ENCODE results near the gene LAD1.

LAD1 gene

GRCh38 chr1:201429736-201430501, 30.8 kb upstream of the LAD1 start:
- no peak overlapping the region for H3K27ac ChIP-seq (ENCODE audit: low read depth, low read length)
- H3K9me3 ChIP-seq (ENCODE audit: insufficient read depth, low read depth, low read length): no peaks in the 10 kb centered on the region
- H3K27me3 ChIP-seq (ENCODE audit: insufficient read depth, low read length): no peaks in the 10 kb centered on the region
- H3K9ac ChIP-seq (ENCODE audit: low read depth, low read length): no peak overlapping the region
- no peaks in the 10 kb centered on the region for H3K4me1 ChIP-seq (ENCODE audit: insufficient read depth, low read length)
- H3K36me3 ChIP-seq (ENCODE audit: insufficient read depth, low read length): no peaks in the 10 kb centered on the region
- no peak overlapping the region for H3K4me3 ChIP-seq (ENCODE audit: low read length)
- WGBS: 91% methylated on average over 18 of the region's 18 CpGs

GRCh38 chr1:201427963-201428362, 28.8 kb upstream of the LAD1 start:
- 83% methylated on average over 4 of the region's 6 CpGs for WGBS
- Histone ChIP-seq H3K4me1 (ENCODE audit: insufficient read depth, low read length) (no peaks in the 10 kb centered on the region), H3K36me3 (ENCODE audit: insufficient read depth, low read length) (no peaks in the 10 kb centered on the region), H3K9ac (ENCODE audit: low read depth, low read length) (no peak overlapping the region), H3K27ac (ENCODE audit: low read depth, low read length) (no peak overlapping the region), H3K9me3 (ENCODE audit: insufficient read depth, low read depth, low read length) (no peaks in the 10 kb centered on the region), H3K27me3 (ENCODE audit: insufficient read depth, low read length) (no peaks in the 10 kb centered on the region), H3K4me3 (ENCODE audit: low read length) (no peak overlapping the region)

- H3K4me3 ChIP-seq (ENCODE audit: low read length): no peak overlapping the region
- H3K9ac ChIP-seq (ENCODE audit: low read depth, low read length): no peak overlapping the region
- H3K27ac ChIP-seq (ENCODE audit: low read depth, low read length): no peak overlapping the region
- no peaks in the 10 kb centered on the region for H3K9me3 ChIP-seq (ENCODE audit: insufficient read depth, low read depth, low read length)
- no peaks in the 10 kb centered on the region for H3K36me3 ChIP-seq (ENCODE audit: insufficient read depth, low read length)
- no peaks in the 10 kb centered on the region for H3K4me1 ChIP-seq (ENCODE audit: insufficient read depth, low read length)
- no peaks in the 10 kb centered on the region for H3K27me3 ChIP-seq (ENCODE audit: insufficient read depth, low read length)
- 56% methylated on average over 14 of the region's 15 CpGs for WGBS
These were observed 27.6 kb upstream of the LAD1 start for GRCh38 chr1:201426479-201427310.

- WGBS: 89% methylated on average over 2 of the region's 2 CpGs
- H3K4me1 ChIP-seq (ENCODE audit: insufficient read depth, low read length): no peaks in the 10 kb centered on the region
- H3K4me3 ChIP-seq (ENCODE audit: low read length): no peak overlapping the region
- no peak overlapping the region for H3K27ac ChIP-seq (ENCODE audit: low read depth, low read length)
- H3K9ac ChIP-seq (ENCODE audit: low read depth, low read length): no peak overlapping the region
- no peaks in the 10 kb centered on the region for H3K27me3 ChIP-seq (ENCODE audit: insufficient read depth, low read length)
- no peaks in the 10 kb centered on the region for H3K36me3 ChIP-seq (ENCODE audit: insufficient read depth, low read length)
- H3K9me3 ChIP-seq (ENCODE audit: insufficient read depth, low read depth, low read length): no peaks in the 10 kb centered on the region
These were observed 25.0 kb upstream of the LAD1 start for GRCh38 chr1:201424146-201424545.

GRCh38 chr1:201423655-201424054, 24.5 kb upstream of the LAD1 start:
- H3K27ac ChIP-seq (ENCODE audit: low read depth, low read length): no peak overlapping the region
- H3K27me3 ChIP-seq (ENCODE audit: insufficient read depth, low read length): no peaks in the 10 kb centered on the region
- H3K36me3 ChIP-seq (ENCODE audit: insufficient read depth, low read length): no peaks in the 10 kb centered on the region
- 94% methylated on average over 6 of the region's 6 CpGs for WGBS
- no peak overlapping the region for H3K9ac ChIP-seq (ENCODE audit: low read depth, low read length)
- no peak overlapping the region for H3K4me3 ChIP-seq (ENCODE audit: low read length)
- H3K9me3 ChIP-seq (ENCODE audit: insufficient read depth, low read depth, low read length): no peaks in the 10 kb centered on the region
- H3K4me1 ChIP-seq (ENCODE audit: insufficient read depth, low read length): no peaks in the 10 kb centered on the region

- WGBS: 92% methylated on average over 5 of the region's 6 CpGs
- Histone ChIP-seq H3K9ac (ENCODE audit: low read depth, low read length) (no peak overlapping the region), H3K4me1 (ENCODE audit: insufficient read depth, low read length) (no peaks in the 10 kb centered on the region), H3K4me3 (ENCODE audit: low read length) (no peak overlapping the region), H3K27ac (ENCODE audit: low read depth, low read length) (no peak overlapping the region), H3K36me3 (ENCODE audit: insufficient read depth, low read length) (no peaks in the 10 kb centered on the region), H3K9me3 (ENCODE audit: insufficient read depth, low read depth, low read length) (no peaks in the 10 kb centered on the region), H3K27me3 (ENCODE audit: insufficient read depth, low read length) (no peaks in the 10 kb centered on the region)
These were observed 23.4 kb upstream of the LAD1 start for GRCh38 chr1:201422436-201423030.

GRCh38 chr1:201422026-201422425, 22.9 kb upstream of the LAD1 start:
- Histone ChIP-seq H3K9ac (ENCODE audit: low read depth, low read length) (no peak overlapping the region), H3K27me3 (ENCODE audit: insufficient read depth, low read length) (no peaks in the 10 kb centered on the region), H3K27ac (ENCODE audit: low read depth, low read length) (no peak overlapping the region), H3K36me3 (ENCODE audit: insufficient read depth, low read length) (no peaks in the 10 kb centered on the region), H3K4me1 (ENCODE audit: insufficient read depth, low read length) (no peaks in the 10 kb centered on the region), H3K4me3 (ENCODE audit: low read length) (no peak overlapping the region), H3K9me3 (ENCODE audit: insufficient read depth, low read depth, low read length) (no peaks in the 10 kb centered on the region)
- 78% methylated on average over 3 of the region's 3 CpGs for WGBS

GRCh38 chr1:201421041-201421440, 21.9 kb upstream of the LAD1 start:
- Histone ChIP-seq H3K9ac (ENCODE audit: low read depth, low read length) (no peak overlapping the region), H3K4me1 (ENCODE audit: insufficient read depth, low read length) (no peaks in the 10 kb centered on the region), H3K27ac (ENCODE audit: low read depth, low read length) (no peak overlapping the region), H3K9me3 (ENCODE audit: insufficient read depth, low read depth, low read length) (no peaks in the 10 kb centered on the region), H3K4me3 (ENCODE audit: low read length) (no peak overlapping the region), H3K27me3 (ENCODE audit: insufficient read depth, low read length) (no peaks in the 10 kb centered on the region), H3K36me3 (ENCODE audit: insufficient read depth, low read length) (no peaks in the 10 kb centered on the region)
- 75% methylated on average over 8 of the region's 8 CpGs for WGBS

- Histone ChIP-seq H3K4me1 (ENCODE audit: insufficient read depth, low read length) (no peaks in the 10 kb centered on the region), H3K4me3 (ENCODE audit: low read length) (no peak overlapping the region), H3K36me3 (ENCODE audit: insufficient read depth, low read length) (no peaks in the 10 kb centered on the region), H3K9me3 (ENCODE audit: insufficient read depth, low read depth, low read length) (no peaks in the 10 kb centered on the region), H3K27me3 (ENCODE audit: insufficient read depth, low read length) (no peaks in the 10 kb centered on the region), H3K27ac (ENCODE audit: low read depth, low read length) (no peak overlapping the region), H3K9ac (ENCODE audit: low read depth, low read length) (no peak overlapping the region)
- 91% methylated on average over 7 of the region's 7 CpGs for WGBS
These were observed 21.5 kb upstream of the LAD1 start for GRCh38 chr1:201420608-201421002.

- Histone ChIP-seq H3K27ac (ENCODE audit: low read depth, low read length) (no peak overlapping the region), H3K27me3 (ENCODE audit: insufficient read depth, low read length) (no peaks in the 10 kb centered on the region), H3K36me3 (ENCODE audit: insufficient read depth, low read length) (no peaks in the 10 kb centered on the region), H3K9me3 (ENCODE audit: insufficient read depth, low read depth, low read length) (peaks cover under 1% of the 10 kb centered on the region; the same call in 1 of the 2 replicates), H3K9ac (ENCODE audit: low read depth, low read length) (no peak overlapping the region), H3K4me3 (ENCODE audit: low read length) (no peak overlapping the region), H3K4me1 (ENCODE audit: insufficient read depth, low read length) (no peaks in the 10 kb centered on the region)
- 84% methylated on average over 12 of the region's 12 CpGs for WGBS
These were observed 20.9 kb upstream of the LAD1 start for GRCh38 chr1:201419746-201420607.
